Measurements from ENCODE around the gene C12orf54.

DNA sequence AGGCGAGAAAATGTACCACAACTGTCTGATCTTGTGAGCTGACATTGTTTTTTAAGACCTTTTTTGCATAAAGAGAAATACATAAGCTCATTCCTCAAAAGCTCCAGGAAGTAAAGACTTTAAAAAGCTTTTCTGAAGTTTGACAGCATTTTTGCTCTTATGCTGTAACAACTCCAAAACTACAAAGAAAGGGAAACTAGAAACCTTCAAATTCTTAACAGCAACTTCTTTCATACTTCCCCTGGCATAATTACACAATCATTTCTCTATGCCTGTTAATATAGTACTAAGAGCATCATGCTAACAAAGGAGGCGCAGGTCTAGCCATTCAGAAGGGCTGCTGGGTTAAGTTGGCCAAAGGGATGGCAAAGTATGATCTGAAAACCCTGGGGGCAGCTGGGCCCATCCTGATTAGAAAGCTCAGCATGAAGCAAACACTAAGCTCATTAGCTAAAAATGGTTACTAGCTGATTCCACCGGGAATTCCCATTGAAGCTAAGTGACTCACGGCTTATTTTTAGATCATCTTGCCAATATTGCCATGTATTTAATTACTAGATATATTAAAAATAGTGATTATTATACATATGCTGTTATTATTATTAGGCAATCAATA is 36.0 kb upstream of the C12orf54 start:
- TF ChIP-seq GATA3 (IDR thresholded peaks at IDR 0.05; ENCODE audit: low read depth, low read length) (no peak), GATA2 (IDR thresholded peaks at IDR 0.05; ENCODE audit: low read depth, low read length) (no peak)

Measured in SH-SY5Y (cell line).